DOHH2 (cell line): ENCODE measurements around the gene INCENP.

Experiments used
- H3F3A ChIP-seq: fragments of 200-600 bp; sonication (generic), shearing (Covaris generic); 2 replicates; pipeline ENCODE4 v1.6.0; 2016; ENCODE audit warnings: antibody characterized with exemption, mild to moderate bottlenecking; ENCODE audit not compliant: control insufficient read depth, insufficient read depth
- H3K27ac ChIP-seq: fragments of 200-600 bp; sonication (generic); 2 replicates; pipeline ENCODE4 v1.5.1; 2014; ENCODE audit warnings: low read depth, mild to moderate bottlenecking, low read length, moderate library complexity
- H3K27me3 ChIP-seq: fragments of 200-600 bp; sonication (generic); 2 replicates; pipeline ENCODE4 v1.6.1; 2014; ENCODE audit warnings: mild to moderate bottlenecking, low read length, mixed read lengths; ENCODE audit not compliant: control insufficient read depth
- H3K36me3 ChIP-seq: fragments of 200-600 bp; sonication (generic); 2 replicates; pipeline ENCODE4 v1.6.1; 2014; ENCODE audit warnings: mild to moderate bottlenecking, low read length, moderate library complexity, mixed read lengths; ENCODE audit not compliant: control insufficient read depth
- H3K4me1 ChIP-seq: fragments of 200-600 bp; sonication (generic); 2 replicates; pipeline ENCODE4 v1.6.1; 2014; ENCODE audit warnings: mild to moderate bottlenecking, low read length, mixed read lengths; ENCODE audit not compliant: control insufficient read depth
- H3K4me2 ChIP-seq: fragments of 200-600 bp; sonication (generic); 2 replicates; pipeline ENCODE4 v1.6.0; 2014; ENCODE audit warnings: mild to moderate bottlenecking, low read length, moderate library complexity
- H3K4me3 ChIP-seq: fragments of 200-600 bp; sonication (generic); 2 replicates; pipeline ENCODE4 v1.5.1; 2014; ENCODE audit warnings: mild to moderate bottlenecking, low read length, mixed read lengths
- H3K79me2 ChIP-seq: fragments of 200-600 bp; sonication (generic); 2 replicates; pipeline ENCODE4 v1.6.1; 2014; ENCODE audit warnings: mild to moderate bottlenecking, low read length, mixed read lengths; ENCODE audit not compliant: control insufficient read depth
- H3K9me2 ChIP-seq: fragments of 200-600 bp; sonication (generic); replicated peaks from 2 replicates; pipeline ENCODE4 v1.6.1; 2014; ENCODE audit warnings: mild to moderate bottlenecking, low read length, mixed read lengths; ENCODE audit not compliant: control insufficient read depth
- H3K9me3 ChIP-seq: fragments of 200-600 bp; sonication (generic); 2 replicates; pipeline ENCODE4 v1.6.1; 2014; ENCODE audit warnings: antibody characterized with exemption, low read length, mixed read lengths; ENCODE audit not compliant: control insufficient read depth, insufficient read depth
- H4K20me1 ChIP-seq: fragments of 200-600 bp; sonication (generic); 2 replicates; pipeline ENCODE4 v1.6.0; 2014; ENCODE audit warnings: low read depth, mild to moderate bottlenecking, antibody characterized with exemption, low read length, moderate library complexity; ENCODE audit not compliant: control insufficient read depth, insufficient read depth
- CTCF ChIP-seq: fragments of 200-600 bp; sonication (generic); IDR thresholded peaks from one replicate; pipeline ENCODE4 v1.5.1; 2014; ENCODE audit warnings: antibody characterized with exemption, mild to moderate bottlenecking, low read depth, low read length; ENCODE audit not compliant: poor library complexity, severe bottlenecking
- EZH2phosphoT487 ChIP-seq: fragments of 200-600 bp; sonication (generic); IDR thresholded peaks from 2 replicates; pipeline ENCODE4 v1.6.1; 2017; ENCODE audit warnings: borderline replicate concordance, mild to moderate bottlenecking, antibody characterized with exemption, low read length, moderate library complexity, mixed read lengths

The INCENP gene

GRCh38 chr11:62119569-62119968, 4.2 kb upstream of the INCENP start:
- H3F3A ChIP-seq: no peaks in the 10 kb centered on the region
- no peak overlapping the region for H3K4me3 ChIP-seq
- H4K20me1 ChIP-seq: peaks cover under 1% of the 10 kb centered on the region
- TF ChIP-seq EZH2phosphoT487: no peak
- no peak for TF ChIP-seq CTCF
- peaks cover 14% of the 10 kb centered on the region for H3K4me1 ChIP-seq
- H3K79me2 ChIP-seq: peaks cover 8% of the 10 kb centered on the region
- peaks cover 7% of the 10 kb centered on the region for H3K36me3 ChIP-seq
- H3K4me2 ChIP-seq: no peak overlapping the region
- no peaks in the 10 kb centered on the region for H3K9me3 ChIP-seq
- H3K27me3 ChIP-seq: no peaks in the 10 kb centered on the region
- no peak overlapping the region for H3K27ac ChIP-seq
- no peaks in the 10 kb centered on the region for H3K9me2 ChIP-seq

- Histone ChIP-seq H3K27ac (no peak overlapping the region), H3K27me3 (no peaks in the 10 kb centered on the region), H3K4me2 (no peak overlapping the region), H3K79me2 (peaks cover 12% of the 10 kb centered on the region), H4K20me1 (peaks cover 5% of the 10 kb centered on the region), H3K4me3 (no peak overlapping the region), H3K4me1 (peaks cover 16% of the 10 kb centered on the region), H3F3A (no peaks in the 10 kb centered on the region), H3K36me3 (peaks cover 11% of the 10 kb centered on the region), H3K9me3 (no peaks in the 10 kb centered on the region), H3K9me2 (no peaks in the 10 kb centered on the region)
- TF ChIP-seq CTCF: no peak
- no peak for TF ChIP-seq EZH2phosphoT487
These were observed 3.8 kb upstream of the INCENP start for GRCh38 chr11:62120001-62120400.

- Histone ChIP-seq H3K4me2 (no peak overlapping the region), H3K4me3 (no peak overlapping the region), H3K4me1 (peaks cover 17% of the 10 kb centered on the region), H3K79me2 (peaks cover 17% of the 10 kb centered on the region), H3K36me3 (peaks cover 15% of the 10 kb centered on the region), H4K20me1 (peaks cover 10% of the 10 kb centered on the region), H3K27me3 (no peaks in the 10 kb centered on the region), H3K9me3 (no peaks in the 10 kb centered on the region), H3F3A (no peaks in the 10 kb centered on the region), H3K27ac (no peak overlapping the region), H3K9me2 (no peaks in the 10 kb centered on the region)
- TF ChIP-seq EZH2phosphoT487: no peak
- TF ChIP-seq CTCF: no peak
These were observed 3.4 kb upstream of the INCENP start for GRCh38 chr11:62120431-62120830.

- Histone ChIP-seq H4K20me1 (peaks cover 19% of the 10 kb centered on the region), H3K4me1 (peaks cover 29% of the 10 kb centered on the region), H3K36me3 (peaks cover 32% of the 10 kb centered on the region), H3K9me3 (no peaks in the 10 kb centered on the region), H3K4me3 (no peak overlapping the region), H3K27me3 (no peaks in the 10 kb centered on the region), H3K9me2 (no peaks in the 10 kb centered on the region), H3F3A (no peaks in the 10 kb centered on the region), H3K27ac (no peak overlapping the region), H3K79me2 (peaks cover 33% of the 10 kb centered on the region), H3K4me2 (no peak overlapping the region)
- TF ChIP-seq EZH2phosphoT487 (no peak), CTCF (peak; percentile 32)
These were observed 1.7 kb upstream of the INCENP start for GRCh38 chr11:62122076-62122475.
